Panc1 (cell line): Measurements from ENCODE around the gene PDCD10.

Experiments
- TF ChIP-seq, protein P1 (sequence below): fragments of 450-650 bp; IDR thresholded peaks from 2 replicates; pipeline ENCODE4 v1.5.1; 2017; ENCODE audit warnings: mild to moderate bottlenecking
- TF ChIP-seq, protein P2 (sequence below), 2 experiments: IDR thresholded peaks; 2 replicates each; pipeline ENCODE4 v1.6.1; 2011 to 2012; ENCODE audit warnings: low read depth in 2 of 2, control low read depth in 1 of 2, low read length in 1 of 2, mild to moderate bottlenecking in 1 of 2, moderate library complexity in 1 of 2; ENCODE audit not compliant: insufficient read depth in 1 of 2

DNA sequence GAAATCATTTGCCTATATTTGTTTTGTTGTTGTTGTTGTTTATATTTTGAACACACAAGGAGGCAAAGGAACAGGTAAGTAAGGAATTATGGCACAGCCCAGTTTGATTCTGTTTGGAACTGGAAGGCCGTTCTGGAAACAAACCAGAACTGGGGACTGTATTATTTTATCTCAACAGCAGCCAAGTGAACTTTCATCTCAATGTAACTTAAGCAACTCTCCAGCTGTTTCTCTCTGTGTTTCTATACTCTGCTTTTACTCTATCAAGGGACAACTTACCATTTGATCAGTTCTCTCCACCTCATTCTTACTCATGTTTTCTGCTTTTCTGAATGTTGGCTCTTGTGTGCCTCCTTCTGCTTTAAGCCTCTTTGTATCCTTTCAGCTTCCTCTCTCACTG lies 65.0 kb downstream of the PDCD10 start:
- TF ChIP-seq, protein P1, sequence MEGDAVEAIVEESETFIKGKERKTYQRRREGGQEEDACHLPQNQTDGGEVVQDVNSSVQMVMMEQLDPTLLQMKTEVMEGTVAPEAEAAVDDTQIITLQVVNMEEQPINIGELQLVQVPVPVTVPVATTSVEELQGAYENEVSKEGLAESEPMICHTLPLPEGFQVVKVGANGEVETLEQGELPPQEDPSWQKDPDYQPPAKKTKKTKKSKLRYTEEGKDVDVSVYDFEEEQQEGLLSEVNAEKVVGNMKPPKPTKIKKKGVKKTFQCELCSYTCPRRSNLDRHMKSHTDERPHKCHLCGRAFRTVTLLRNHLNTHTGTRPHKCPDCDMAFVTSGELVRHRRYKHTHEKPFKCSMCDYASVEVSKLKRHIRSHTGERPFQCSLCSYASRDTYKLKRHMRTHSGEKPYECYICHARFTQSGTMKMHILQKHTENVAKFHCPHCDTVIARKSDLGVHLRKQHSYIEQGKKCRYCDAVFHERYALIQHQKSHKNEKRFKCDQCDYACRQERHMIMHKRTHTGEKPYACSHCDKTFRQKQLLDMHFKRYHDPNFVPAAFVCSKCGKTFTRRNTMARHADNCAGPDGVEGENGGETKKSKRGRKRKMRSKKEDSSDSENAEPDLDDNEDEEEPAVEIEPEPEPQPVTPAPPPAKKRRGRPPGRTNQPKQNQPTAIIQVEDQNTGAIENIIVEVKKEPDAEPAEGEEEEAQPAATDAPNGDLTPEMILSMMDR: no peak
- TF ChIP-seq, protein P2, sequence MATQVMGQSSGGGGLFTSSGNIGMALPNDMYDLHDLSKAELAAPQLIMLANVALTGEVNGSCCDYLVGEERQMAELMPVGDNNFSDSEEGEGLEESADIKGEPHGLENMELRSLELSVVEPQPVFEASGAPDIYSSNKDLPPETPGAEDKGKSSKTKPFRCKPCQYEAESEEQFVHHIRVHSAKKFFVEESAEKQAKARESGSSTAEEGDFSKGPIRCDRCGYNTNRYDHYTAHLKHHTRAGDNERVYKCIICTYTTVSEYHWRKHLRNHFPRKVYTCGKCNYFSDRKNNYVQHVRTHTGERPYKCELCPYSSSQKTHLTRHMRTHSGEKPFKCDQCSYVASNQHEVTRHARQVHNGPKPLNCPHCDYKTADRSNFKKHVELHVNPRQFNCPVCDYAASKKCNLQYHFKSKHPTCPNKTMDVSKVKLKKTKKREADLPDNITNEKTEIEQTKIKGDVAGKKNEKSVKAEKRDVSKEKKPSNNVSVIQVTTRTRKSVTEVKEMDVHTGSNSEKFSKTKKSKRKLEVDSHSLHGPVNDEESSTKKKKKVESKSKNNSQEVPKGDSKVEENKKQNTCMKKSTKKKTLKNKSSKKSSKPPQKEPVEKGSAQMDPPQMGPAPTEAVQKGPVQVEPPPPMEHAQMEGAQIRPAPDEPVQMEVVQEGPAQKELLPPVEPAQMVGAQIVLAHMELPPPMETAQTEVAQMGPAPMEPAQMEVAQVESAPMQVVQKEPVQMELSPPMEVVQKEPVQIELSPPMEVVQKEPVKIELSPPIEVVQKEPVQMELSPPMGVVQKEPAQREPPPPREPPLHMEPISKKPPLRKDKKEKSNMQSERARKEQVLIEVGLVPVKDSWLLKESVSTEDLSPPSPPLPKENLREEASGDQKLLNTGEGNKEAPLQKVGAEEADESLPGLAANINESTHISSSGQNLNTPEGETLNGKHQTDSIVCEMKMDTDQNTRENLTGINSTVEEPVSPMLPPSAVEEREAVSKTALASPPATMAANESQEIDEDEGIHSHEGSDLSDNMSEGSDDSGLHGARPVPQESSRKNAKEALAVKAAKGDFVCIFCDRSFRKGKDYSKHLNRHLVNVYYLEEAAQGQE (IDR thresholded peaks at IDR 0.05; ENCODE audit: insufficient read depth in 1 of 2, low read depth in 2 of 2, low read length in 1 of 2): no peak
